ENCODE measurements around the gene MMRN1. TPM values are rescaled to one million over a fixed set of nuclear protein-coding genes. Genes with fewer than 3 reads are reported as not detected.

MMRN1 gene
- total RNA-seq (2021; ENCODE audit: unreplicated experiment) (not detected), Bru-seq, nascent RNA (not detected), BruChase-seq, experiment 1, labeled RNA remaining after a 2-hour chase (percentile 1 among the genes with signal in this experiment), BruChase-seq, experiment 2, labeled RNA remaining after a 6-hour chase (not detected)
- polyA plus RNA-seq (2012; ENCODE audit: insufficient read length), result not detected
- long read RNA-seq, result 0 reads

GRCh38 chr4:89894649-89895550 is at the start of gene MMRN1:
Gene MMRN1 (plus strand): TSS chr4:89894854. CDS start chr4:89894972, 118 bp downstream.
- Histone ChIP-seq H3K27ac (ENCODE audit: low read length) (no peak within 1 kb of the TSS), H3K4me1 (ENCODE audit: control insufficient read depth, insufficient read depth, low read length) (no peaks in the 10 kb centered on the region), H3K9me3 (ENCODE audit: control insufficient read depth, insufficient read depth, low read depth, low read length) (no peaks in the 10 kb centered on the region), H3K36me3 (ENCODE audit: control insufficient read depth, insufficient read depth, low read length) (no peaks in the 10 kb centered on the region), H3K27me3 (ENCODE audit: control insufficient read depth, insufficient read depth, low read length) (no peaks in the 10 kb centered on the region), H3K4me3 (ENCODE audit: low read depth in 2 of 2, low read length in 2 of 2) (no peak within 1 kb of the TSS)
- DNase-seq (ENCODE audit: low read depth, low spot score) (no peak), ATAC-seq (no peak)
- TF ChIP-seq POLR2AphosphoS5 (IDR thresholded peaks at IDR 0.05; ENCODE audit: low read depth, low read length) (no peak), CTCF (IDR thresholded peaks at IDR 0.05) (no peak), SIN3A (IDR thresholded peaks at IDR 0.05; ENCODE audit: borderline replicate concordance, insufficient read depth, low read depth, low read length) (no peak), REST (IDR thresholded peaks at IDR 0.05; ENCODE audit: insufficient read depth in 1 of 2, low read depth in 2 of 2, low read length in 1 of 2) (no peak), TCF7L2 (IDR thresholded peaks at IDR 0.05; ENCODE audit: low read depth, low read length) (no peak)
- intact Hi-C loops (cut with micrococcal nuclease; ENCODE audit: unreplicated experiment), result no loop called here
- CTCF ChIA-PET, result no interaction called here
- POLR2A ChIA-PET, result no interaction called here
- in situ Hi-C loops (cut with HindIII; ENCODE audit: low pct_unique_long_range_greater_than_20kb, low sequenced_read_pairs), result no loop called here
- BruUV-seq (replicated peaks), result no TSS peak

GRCh38 chr4:89847571-89848325 is 46.9 kb upstream of the MMRN1 start:
- H3K27ac ChIP-seq (ENCODE audit: low read length), result no peak overlapping the region
- BruUV-seq (replicated peaks), result no TSS peak
- H3K9me3 ChIP-seq (ENCODE audit: control insufficient read depth, insufficient read depth, low read depth, low read length), result no peaks in the 10 kb centered on the region
- TF ChIP-seq CTCF (IDR thresholded peaks at IDR 0.05) (no peak), TCF7L2 (IDR thresholded peaks at IDR 0.05; ENCODE audit: low read depth, low read length) (no peak), POLR2AphosphoS5 (IDR thresholded peaks at IDR 0.05; ENCODE audit: low read depth, low read length) (no peak), REST (IDR thresholded peaks at IDR 0.05; ENCODE audit: insufficient read depth in 1 of 2, low read depth in 2 of 2, low read length in 1 of 2) (no peak), SIN3A (IDR thresholded peaks at IDR 0.05; ENCODE audit: borderline replicate concordance, insufficient read depth, low read depth, low read length) (no peak)
- no peaks in the 10 kb centered on the region for H3K27me3 ChIP-seq (ENCODE audit: control insufficient read depth, insufficient read depth, low read length)
- DNase-seq (ENCODE audit: low read depth, low spot score) (no peak), ATAC-seq (no peak)
- ChIA-PET POLR2A (no interaction called here), CTCF (no interaction called here)
- no peaks in the 10 kb centered on the region for H3K36me3 ChIP-seq (ENCODE audit: control insufficient read depth, insufficient read depth, low read length)
- H3K4me1 ChIP-seq (ENCODE audit: control insufficient read depth, insufficient read depth, low read length), result no peaks in the 10 kb centered on the region
- in situ Hi-C loops (cut with HindIII; ENCODE audit: low pct_unique_long_range_greater_than_20kb, low sequenced_read_pairs), result no loop called here
- intact Hi-C loops (cut with micrococcal nuclease; ENCODE audit: unreplicated experiment), result no loop called here
- no peak overlapping the region for H3K4me3 ChIP-seq (ENCODE audit: low read depth in 2 of 2, low read length in 2 of 2)
